HepG2 (cell line): Measurements from ENCODE around the gene OPRL1. TPM values are rescaled to one million over a fixed set of nuclear protein-coding genes. Genes with fewer than 3 reads are reported as not detected.
A peak's percentile ranks its signal among the peaks of the same experiment; 100 is the strongest.

ENCODE experiments used
- ATAC-seq: fragments of 200-7000 bp; cut with Tn5 transposase; 3 replicates; pipeline ENCODE4 v1.9.1; 2020; ENCODE audit warnings: mild to moderate bottlenecking, moderate library complexity
- BruUV-seq: library from RNA; stranded (reverse); fragments of 400-500 nt; replicated peaks from 2 replicates; lab custom pipeline; 2021; lab: Mats Ljungman, UMichigan
- CTCF ChIA-PET: fragments of 300-600 bp; formaldehyde crosslinking; extraction: SDS; loops from one replicate; lab custom pipeline; 2021; ENCODE audit warnings: low total read pairs, inconsistent platforms, low intra/inter-chr PET ratio; lab: Yijun Ruan, JAX
- POLR2A ChIA-PET: fragments of 350-600 bp; sonication (Branson Sonifier 250); formaldehyde crosslinking; loops from one replicate; lab custom pipeline; 2020; ENCODE audit warnings: antibody characterized with exemption, inconsistent platforms; lab: Yijun Ruan, JAX
- DNase-seq: peaks from one replicate; pipeline ENCODE4 v3.0.0-alpha.2; 2015; ENCODE audit warnings: low spot score
- FAIRE-seq: peaks from 3 replicates; lab custom pipeline; 2011; peaks lifted over from hg19 to GRCh38; lab: Jason Lieb, UNC
- H2AFZ ChIP-seq: one replicate; pipeline ENCODE4 v1.6.1; 2011; ENCODE audit warnings: low read length, inconsistent platforms
- H3K27ac ChIP-seq: fragments of 300-600 bp; 3 replicates; pipeline ENCODE4 v1.8.0; 2011; ENCODE audit warnings: mixed run types, mild to moderate bottlenecking, mixed read lengths, low read length, inconsistent platforms; ENCODE audit not compliant: insufficient read depth; ENCODE audit errors: extremely low read length
- H3K27me3 ChIP-seq, 2 experiments: fragments of 200-600 bp in 1 of 2; 2 replicates in 1 of 2; 3 replicates in 1 of 2; pipeline versions ENCODE4 v1.6.0 to v1.8.0; 2011; ENCODE audit warnings: low read length in 2 of 2, mild to moderate bottlenecking in 2 of 2, moderate library complexity in 2 of 2, inconsistent platforms in 1 of 2; ENCODE audit not compliant: insufficient read depth in 2 of 2, control insufficient read depth in 1 of 2
- H3K36me3 ChIP-seq, 2 experiments: fragments of 200-600 bp in 1 of 2; replicated peaks in 1 of 2; 2 replicates in 1 of 2; 3 replicates in 1 of 2; pipeline versions ENCODE4 v1.5.1 to v1.8.0; 2011; ENCODE audit warnings: low read length in 2 of 2, inconsistent platforms in 1 of 2; ENCODE audit not compliant: insufficient read depth in 2 of 2, control insufficient read depth in 1 of 2
- H3K4me1 ChIP-seq: 2 replicates; pipeline ENCODE4 v1.5.1; 2012; ENCODE audit warnings: low read length, inconsistent platforms; ENCODE audit not compliant: insufficient read depth
- H3K4me2 ChIP-seq: 2 replicates; pipeline ENCODE4 v1.6.0; 2011; ENCODE audit warnings: low read depth, low read length, inconsistent platforms
- H3K4me3 ChIP-seq, 3 experiments: fragments of 200-600 bp in 1 of 3; sonication (generic), shearing (Covaris generic) in 1 of 3; replicated peaks in 1 of 3; 2 replicates each; pipeline ENCODE4 v1.5.1; 2011 to 2016; ENCODE audit warnings: low read length in 3 of 3, inconsistent platforms in 2 of 3, low read depth in 2 of 3, mild to moderate bottlenecking in 2 of 3, control low read depth in 1 of 3, mixed read lengths in 1 of 3; ENCODE audit not compliant: insufficient read depth in 1 of 3
- H3K79me2 ChIP-seq: one replicate; pipeline ENCODE4 v1.6.1; 2011; ENCODE audit warnings: low read length, inconsistent platforms; ENCODE audit not compliant: insufficient read depth
- H3K9ac ChIP-seq: 2 replicates; pipeline ENCODE4 v1.6.0; 2011; ENCODE audit warnings: mild to moderate bottlenecking, low read depth, low read length, inconsistent platforms; ENCODE audit not compliant: insufficient read depth
- H3K9me3 ChIP-seq: 2 replicates; pipeline ENCODE4 v1.5.1; 2012; ENCODE audit warnings: mild to moderate bottlenecking, low read length
- H4K20me1 ChIP-seq: 2 replicates; pipeline ENCODE4 v1.6.0; 2011; ENCODE audit warnings: inconsistent platforms, mild to moderate bottlenecking, low read length, moderate library complexity; ENCODE audit not compliant: insufficient read depth
- ELF3 ChIP-seq: IDR thresholded peaks from 2 replicates; pipeline ENCODE4 v1.6.1; 2016; ENCODE audit warnings: missing genetic modification reagents, missing compliant biosample characterization
- HES4 ChIP-seq: sonication (generic); formaldehyde crosslinking; IDR thresholded peaks from 2 replicates; pipeline ENCODE4 v1.9.0; 2021; ENCODE audit warnings: mild to moderate bottlenecking, missing genetic modification reagents, borderline replicate concordance
- PHB2 ChIP-seq: fragments of 450-650 bp; IDR thresholded peaks from 2 replicates; pipeline ENCODE4 v1.6.1; 2018; ENCODE audit not compliant: partially characterized antibody
- SETDB1 ChIP-seq: sonication (generic); formaldehyde crosslinking; IDR thresholded peaks from 2 replicates; pipeline ENCODE4 v1.5.1; 2020; ENCODE audit warnings: missing genetic modification reagents, mild to moderate bottlenecking, borderline replicate concordance
- SIN3A ChIP-seq: IDR thresholded peaks from 2 replicates; pipeline ENCODE4 v1.6.1; 2011; ENCODE audit warnings: low read depth, mild to moderate bottlenecking, control low read depth, low read length, borderline replicate concordance
- SRSF1 ChIP-seq: fragments of 200-400 bp; formaldehyde crosslinking; optimal IDR thresholded peaks from 2 replicates; pipeline ENCODE3; 2017; ENCODE audit warnings: mild to moderate bottlenecking, low read depth, low read length, moderate library complexity
- TMF1 ChIP-seq: sonication (generic); formaldehyde crosslinking; IDR thresholded peaks from 2 replicates; pipeline ENCODE4 v1.8.1; 2022; ENCODE audit warnings: low read depth, missing genetic modification reagents
- ZNF280B ChIP-seq: sonication (generic); formaldehyde crosslinking; IDR thresholded peaks from 2 replicates; pipeline ENCODE4 v1.5.0; 2020; ENCODE audit warnings: missing genetic modification reagents, mild to moderate bottlenecking, borderline replicate concordance
- ZNF572 ChIP-seq: sonication (generic); formaldehyde crosslinking; IDR thresholded peaks from 2 replicates; pipeline ENCODE4 v1.5.1; 2020; ENCODE audit warnings: mild to moderate bottlenecking, missing genetic modification reagents
- ZNF772 ChIP-seq: sonication (generic); formaldehyde crosslinking; IDR thresholded peaks from 2 replicates; pipeline ENCODE4 v1.5.0; 2020; ENCODE audit warnings: mild to moderate bottlenecking, missing genetic modification reagents
- WGBS: methylation state at CpG from one replicate; pipeline ENCODE4 v1.1.6; 2017; ENCODE audit warnings: low lambda C conversion rate; 5-methylcytosine and 5-hydroxymethylcytosine counted together
- in situ Hi-C: cut with HindIII; loops from 2 replicates; pipeline ENCODE4 v1.10.0; 2017; ENCODE audit warnings: low pct_unique_long_range_greater_than_20kb; ENCODE audit not compliant: extremely low pct_ligation_motif_present
- intact Hi-C: fragments of 100-400 bp; cut with micrococcal nuclease; formaldehyde crosslinking; loops from one replicate; pipeline ENCODE4 v1.10.0; 2022; ENCODE audit not compliant: unreplicated experiment
- polyA plus RNA-seq, 8 experiments: library from polyadenylated mRNA; depleted of rRNA in 3 of 8; stranded (reverse) in 7 of 8; unstranded in 1 of 8; fragments of >200 nt; fragmentation: Illumina TruSeq in 4 of 8; extraction: Trizol in 4 of 8; gene quantifications; 2 replicates each; pipeline versions ENCODE4 v1.2.1 to v1.2.3, GENCODE V29; 2011 to 2016; ENCODE audit warnings: low read depth in 4 of 8, missing spikeins in 1 of 8, mixed read lengths in 1 of 8; ENCODE audit not compliant: insufficient read depth in 1 of 8
- total RNA-seq, 5 experiments: library from RNA; depleted of rRNA; stranded (reverse); fragments of >200 nt; fragmentation: Illumina TruSeq; extraction: Trizol; gene quantifications; 2 replicates each; pipeline ENCODE4 v1.2.3, GENCODE V29; 2016; ENCODE audit warnings: low read depth in 1 of 5
- TF ChIP-seq, protein P1 (sequence below): sonication (generic); formaldehyde crosslinking; IDR thresholded peaks from 2 replicates; pipeline ENCODE4 v1.8.0; 2022; ENCODE audit warnings: mild to moderate bottlenecking, missing genetic modification reagents, borderline replicate concordance

OPRL1 gene
- total and polyA plus RNA-seq, 2 of the 13 experiments (the other 11 are each of a cell fraction or from before 2014, with no cell fraction given) = 0.35 to 0.71 TPM

DNA sequence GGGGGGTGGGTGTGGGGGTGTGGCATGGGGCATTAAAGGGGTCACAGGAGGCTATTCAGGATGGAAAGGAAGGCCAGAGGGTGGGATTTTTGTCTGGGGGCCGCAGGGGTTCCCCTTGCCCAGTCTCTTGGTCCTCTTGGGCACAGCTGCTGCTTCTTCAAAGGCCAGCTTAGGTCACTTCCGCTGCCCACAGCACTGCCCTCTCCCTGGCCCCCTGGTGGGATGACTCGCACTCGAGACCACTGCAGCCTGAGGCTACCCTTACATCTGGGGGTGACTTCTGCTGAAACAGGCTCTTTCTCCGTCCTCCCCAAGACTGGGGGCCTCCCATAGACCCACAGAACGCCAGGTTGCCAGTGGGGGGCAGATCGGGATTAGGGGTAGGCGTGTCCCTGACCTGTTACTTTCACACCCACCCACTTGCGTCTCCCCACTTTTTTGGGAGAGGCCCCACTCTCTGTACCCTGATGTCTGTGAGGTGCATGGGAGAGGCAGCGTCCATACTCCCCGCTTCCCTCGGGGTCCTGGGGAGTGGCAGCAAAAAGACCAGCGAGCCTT lies 3.0 kb downstream of the OPRL1 start:
- FAIRE-seq = no peak
- intact Hi-C loops = loop anchor here (1.0 kb wide), 1 partner anchor 37 kb away; no protein-coding TSS in a partner anchor
- in situ Hi-C loops = loop anchor here (5.0 kb wide), 1 partner anchor 34 kb away; no protein-coding TSS in a partner anchor
- Histone ChIP-seq H3K4me3 (peak overlapping the region; percentile 40 to 77 (median 48); a peak in 4 of 6 replicates), H3K27me3 (peaks cover 14 to 44% of the 10 kb centered on the region in 2 experiments), H3K4me2 (peak overlapping the region; percentile 87), H3K9me3 (no peaks in the 10 kb centered on the region)
- 34% methylated on average over 13 of the region's 13 CpGs for WGBS
- CTCF ChIA-PET = interaction anchor here (2.3 kb wide), 1 partner anchor 37 kb away, joined by 14 read pairs; no protein-coding TSS in a partner anchor
- TF ChIP-seq SIN3A (0 out of 2 replicates have a peak, but pooled peaks have one; percentile 12), ZNF572 (CRISPR knock-in tag) (peak; percentile 19; the same call in 1 of the 2 replicates), ZNF280B (0 out of 2 replicates have a peak, but pooled peaks have one; percentile 64), SRSF1 (peak; percentile 23), SETDB1 (CRISPR knock-in tag) (no peak), ELF3 (0 out of 2 replicates have a peak, but pooled peaks have one; percentile 3), ZNF772 (CRISPR knock-in tag) (0 out of 2 replicates have a peak, but pooled peaks have one; percentile 18), HES4 (CRISPR knock-in tag) (0 out of 2 replicates have a peak, but pooled peaks have one; percentile 42), PHB2 (no peak), TMF1 (CRISPR knock-in tag) (0 out of 2 replicates have a peak, but pooled peaks have one; percentile 14)
- TF ChIP-seq, protein P1, sequence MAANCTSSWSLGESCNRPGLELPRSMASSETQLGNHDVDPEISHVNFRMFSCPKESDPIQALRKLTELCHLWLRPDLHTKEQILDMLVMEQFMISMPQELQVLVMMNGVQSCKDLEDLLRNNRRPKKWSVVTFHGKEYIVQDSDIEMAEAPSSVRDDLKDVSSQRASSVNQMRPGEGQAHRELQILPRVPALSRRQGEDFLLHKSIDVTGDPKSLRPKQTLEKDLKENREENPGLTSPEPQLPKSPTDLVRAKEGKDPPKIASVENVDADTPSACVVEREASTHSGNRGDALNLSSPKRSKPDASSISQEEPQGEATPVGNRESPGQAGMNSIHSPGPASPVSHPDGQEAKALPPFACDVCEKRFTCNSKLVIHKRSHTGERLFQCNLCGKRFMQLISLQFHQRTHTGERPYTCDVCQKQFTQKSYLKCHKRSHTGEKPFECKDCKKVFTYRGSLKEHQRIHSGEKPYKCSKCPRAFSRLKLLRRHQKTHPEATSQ (CRISPR knock-in tag) = no peak
- TF ChIP-seq, all 625 proteins: peak for 8
- Histone ChIP-seq H2AFZ (no peak overlapping the region), H4K20me1 (peaks cover 9% of the 10 kb centered on the region; the same call in 1 of the 2 replicates), H3K27ac (no peak overlapping the region), H3K9ac (no peak overlapping the region), H3K4me1 (peaks cover 61% of the 10 kb centered on the region), H3K79me2 (no peaks in the 10 kb centered on the region), H3K36me3 (no peaks in the 10 kb centered on the region)
- DNase-seq (no peak), ATAC-seq (no peak)
- POLR2A ChIA-PET = interaction anchor here (1.1 to 2.2 kb wide), 6 partner anchors 9 to 224 kb away, joined by 3 to 8 read pairs (median 3); partner anchors contain the start of genes PRPF6, TCEA2 and UCKL1
- no TSS peak for BruUV-seq
